Femur (tissue), 1 donor: Measurements from ENCODE around the gene GDAP2.

Experiments used
- DNase-seq: peaks from one replicate; pipeline ENCODE4 v3.0.0-alpha.2; 2017

The GDAP2 gene

DNA sequence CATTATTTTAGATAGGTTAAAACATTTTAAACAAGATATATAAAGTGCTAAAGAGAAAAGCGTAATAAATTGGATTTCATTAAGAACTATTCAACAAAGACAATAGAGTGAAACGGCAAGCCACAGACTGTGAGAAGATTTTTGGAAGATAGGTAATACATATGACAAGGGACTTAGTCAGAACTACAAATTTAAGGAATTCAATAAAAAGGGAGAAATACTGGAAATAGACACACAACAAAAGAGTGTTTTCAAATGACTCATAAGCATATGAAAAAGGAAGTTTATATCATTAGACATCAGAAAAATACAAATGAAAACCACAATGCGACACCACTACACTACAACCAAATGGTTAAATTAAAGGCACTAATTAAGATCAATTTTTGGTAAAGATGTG, 90.5 kb downstream of the GDAP2 start:
- no peak for DNase-seq

DNA sequence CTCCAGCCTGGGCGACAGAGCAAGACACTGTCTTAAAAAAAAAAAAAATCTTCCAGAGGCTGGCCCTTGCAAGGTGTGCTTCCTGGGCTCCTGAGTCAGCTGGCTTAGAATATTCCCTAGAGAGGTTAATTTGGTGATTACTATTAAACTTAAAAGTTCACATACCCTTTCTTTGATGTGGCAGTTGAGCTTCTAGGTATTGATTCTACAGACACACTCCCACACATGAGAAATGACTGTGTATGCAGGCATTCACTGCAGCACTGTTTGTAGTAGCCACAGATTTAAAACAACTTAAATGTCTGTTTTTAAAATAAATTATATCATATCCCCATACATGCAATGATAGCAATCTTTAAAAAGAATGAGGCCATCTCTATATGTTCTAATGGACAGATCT, 93.4 kb downstream of the GDAP2 start:
- no peak for DNase-seq

DNA sequence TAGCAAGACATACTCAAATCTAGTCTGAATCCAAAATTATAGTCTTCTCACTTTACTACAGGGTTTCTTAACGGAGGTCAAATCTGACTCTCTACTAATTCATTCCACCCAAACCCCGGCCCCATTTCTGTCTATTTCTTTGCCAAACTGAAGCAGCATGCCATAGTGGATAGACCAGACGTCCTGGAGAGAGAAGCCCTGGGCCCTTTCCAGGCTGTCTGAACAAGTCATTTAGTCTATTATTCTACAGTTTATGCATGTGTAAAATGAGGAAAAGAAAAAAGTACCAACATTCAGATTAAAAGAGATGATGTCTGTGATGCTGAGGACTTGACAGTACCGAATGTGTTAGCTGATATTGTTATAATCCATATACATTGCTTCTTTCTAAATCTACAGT, 95.0 kb downstream of the GDAP2 start:
- DNase-seq, result peak; percentile 40

DNA sequence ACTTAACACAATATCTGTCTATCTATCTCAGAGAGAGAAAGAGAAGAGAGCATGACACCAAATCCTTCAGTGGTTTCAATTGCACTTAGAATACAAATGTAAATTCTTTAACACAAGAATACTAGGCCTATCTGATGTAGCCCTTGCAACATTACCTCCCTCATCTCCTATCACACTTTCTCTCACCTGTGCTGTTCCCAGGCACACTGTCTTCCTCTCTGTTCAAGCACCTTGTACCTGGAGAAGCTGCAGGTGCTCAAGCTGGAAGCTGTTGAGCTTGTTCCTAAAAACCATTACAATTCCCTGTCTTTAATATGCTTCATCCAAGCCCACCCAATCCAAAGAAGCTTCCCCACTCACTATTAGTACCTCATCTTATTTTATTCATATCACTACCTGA, 97.0 kb downstream of the GDAP2 start:
- DNase-seq, result no peak

DNA sequence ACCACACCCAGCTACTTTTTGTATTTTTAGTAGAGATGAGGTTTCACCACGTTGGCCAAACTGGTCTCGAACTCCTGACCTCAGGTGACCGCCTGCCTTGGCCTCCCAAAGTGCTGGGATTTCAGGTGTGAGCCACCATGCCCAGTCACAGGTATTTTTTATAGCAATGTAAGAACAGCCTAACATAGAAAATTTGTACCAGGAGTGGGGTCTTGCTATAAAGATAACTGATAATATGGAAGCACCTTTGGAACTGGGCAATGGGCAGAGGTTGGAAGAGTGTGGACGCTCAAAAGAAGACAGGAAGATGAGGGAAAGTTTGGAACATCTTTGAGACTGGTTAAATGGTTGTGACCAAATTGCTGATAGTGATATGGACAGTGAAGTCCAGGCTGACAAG, 99.2 kb downstream of the GDAP2 start:
- no peak for DNase-seq

DNA sequence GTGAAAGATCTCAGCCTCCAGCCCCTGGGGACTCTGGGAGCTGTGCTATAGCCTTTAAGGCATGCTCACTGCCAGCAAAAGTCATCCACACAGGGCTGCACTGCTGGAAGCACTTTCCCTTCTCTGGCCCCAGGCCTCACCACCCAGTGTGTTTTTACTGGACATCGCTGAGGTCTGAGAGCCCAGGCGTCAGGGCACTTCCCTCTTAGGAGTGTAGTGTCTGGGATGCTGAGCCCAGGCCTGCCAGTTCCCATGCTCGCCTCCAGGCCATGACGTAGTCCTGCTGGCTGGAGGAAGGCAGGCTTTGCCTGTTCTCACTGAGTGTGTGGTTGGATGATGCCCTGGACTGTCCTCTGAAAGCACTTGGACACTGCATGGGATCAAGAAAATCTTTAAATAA, 101.2 kb downstream of the GDAP2 start:
- DNase-seq, result peak; percentile 88

DNA sequence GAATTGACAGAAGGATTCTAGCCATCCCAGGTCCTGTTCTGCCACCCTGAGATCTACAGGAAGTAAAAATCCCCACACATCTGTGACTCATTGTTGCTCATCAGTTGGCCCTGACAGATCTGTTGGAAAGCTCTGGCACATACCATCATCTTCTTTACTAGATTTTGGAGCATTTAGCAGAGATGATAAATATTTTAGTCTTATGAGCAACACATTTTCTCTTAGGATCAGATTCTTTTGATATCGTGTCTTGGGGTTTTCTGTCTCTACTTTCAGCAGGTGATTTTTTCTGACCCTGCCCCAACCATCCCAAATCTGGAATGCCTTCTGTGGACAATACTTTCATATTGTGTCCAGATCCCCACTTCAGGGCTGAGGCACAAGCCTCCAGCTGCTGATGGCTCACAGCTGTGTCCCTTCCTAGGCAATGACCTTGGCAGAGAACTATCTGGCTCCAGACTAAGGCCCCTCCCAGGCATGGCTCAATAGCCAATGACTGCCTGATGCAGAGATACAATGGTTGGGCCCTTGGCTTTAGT, 102.8 kb downstream of the GDAP2 start:
- peak; percentile 47 for DNase-seq

DNA sequence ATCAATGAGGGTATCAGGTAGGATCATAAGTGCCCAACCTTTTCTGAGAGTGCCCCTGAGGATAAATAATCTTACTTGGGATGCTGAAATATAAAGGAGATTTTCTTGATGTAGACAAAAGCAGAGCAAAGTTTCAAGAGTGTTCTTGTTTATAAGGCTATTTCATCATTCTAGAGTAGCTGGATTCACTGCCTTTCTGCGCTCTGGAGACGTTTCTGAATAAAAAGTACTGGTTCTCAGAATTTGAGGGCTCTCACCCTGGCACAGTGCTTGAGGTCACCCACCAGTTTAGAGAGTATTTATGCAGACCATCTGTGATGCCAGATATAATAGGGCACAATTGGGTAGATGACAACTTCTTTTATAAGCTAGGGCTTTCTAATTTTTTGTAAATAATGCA, 103.3 kb downstream of the GDAP2 start:
- DNase-seq, result no peak

DNA sequence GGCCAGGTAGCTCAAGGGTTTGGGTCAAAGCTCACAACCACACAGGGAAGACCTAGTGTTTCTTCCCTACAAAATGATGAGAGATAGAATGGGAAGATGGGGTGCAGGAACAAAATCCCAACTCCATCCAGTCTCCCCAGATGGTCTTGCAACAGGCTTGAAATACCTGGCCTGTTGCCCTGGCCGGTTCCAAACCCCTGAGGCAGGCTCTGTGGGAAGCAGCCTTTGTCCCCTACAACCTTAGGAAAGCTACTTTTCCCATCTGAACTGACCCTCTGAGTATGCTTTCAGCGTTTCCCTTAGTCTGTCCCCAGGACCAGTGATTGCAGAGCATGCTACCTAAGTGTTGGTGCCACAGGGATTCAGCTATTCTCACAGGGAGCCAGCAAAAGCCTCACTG, 104.0 kb downstream of the GDAP2 start:
- DNase-seq, result no peak

DNA sequence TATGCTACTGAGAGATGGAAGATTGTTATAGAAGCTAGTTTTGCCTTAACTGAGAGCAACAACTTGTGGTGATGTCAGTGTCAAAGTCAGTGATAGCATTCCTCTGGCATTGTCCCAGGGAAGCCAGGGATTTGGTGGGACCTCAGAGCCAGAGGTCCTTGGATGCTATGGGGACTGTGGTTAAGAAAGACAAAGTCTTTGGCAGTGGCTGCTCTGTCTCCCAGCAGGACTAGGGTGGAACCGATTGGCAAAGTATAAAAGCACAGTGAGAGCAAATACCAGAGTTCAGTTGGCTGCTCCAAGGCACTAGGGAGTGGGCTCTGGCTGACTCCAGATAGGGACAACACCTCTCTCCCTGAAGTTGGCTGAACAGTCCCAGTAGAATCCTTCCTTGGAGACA, 104.8 kb downstream of the GDAP2 start:
- DNase-seq, result no peak

DNA sequence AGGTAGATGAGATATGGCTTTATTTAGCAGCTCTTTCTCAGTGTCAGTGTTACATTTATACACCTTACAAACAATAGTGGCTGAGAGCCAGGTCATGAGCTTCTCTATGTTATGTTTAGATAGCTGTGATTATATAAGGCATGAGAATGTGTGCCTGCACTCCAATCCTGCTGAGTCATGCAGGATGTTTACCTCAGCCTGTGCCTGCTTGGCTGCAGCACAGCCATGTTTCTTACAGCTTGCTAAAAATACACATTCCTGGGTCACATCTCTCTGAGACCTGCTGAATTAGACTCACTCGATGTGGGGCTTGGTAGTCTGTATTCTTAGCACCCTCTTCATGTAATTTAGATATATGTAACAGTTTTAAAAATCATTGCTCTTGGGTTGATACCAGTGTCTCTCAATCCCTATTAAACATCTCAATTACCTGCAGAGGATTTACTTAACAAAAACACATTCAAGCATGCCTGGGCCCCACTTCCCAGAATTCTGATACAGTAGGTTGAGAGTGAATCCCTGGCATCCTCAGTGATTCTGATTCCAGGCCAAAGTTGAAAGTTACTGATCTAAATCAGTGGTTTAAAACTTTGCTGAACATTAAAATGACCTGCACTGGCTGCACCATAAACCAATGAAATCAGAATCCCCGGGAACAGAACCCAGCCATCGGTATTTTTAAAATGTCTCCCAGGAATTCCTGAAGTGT, 107.5 kb downstream of the GDAP2 start:
- DNase-seq, result no peak

DNA sequence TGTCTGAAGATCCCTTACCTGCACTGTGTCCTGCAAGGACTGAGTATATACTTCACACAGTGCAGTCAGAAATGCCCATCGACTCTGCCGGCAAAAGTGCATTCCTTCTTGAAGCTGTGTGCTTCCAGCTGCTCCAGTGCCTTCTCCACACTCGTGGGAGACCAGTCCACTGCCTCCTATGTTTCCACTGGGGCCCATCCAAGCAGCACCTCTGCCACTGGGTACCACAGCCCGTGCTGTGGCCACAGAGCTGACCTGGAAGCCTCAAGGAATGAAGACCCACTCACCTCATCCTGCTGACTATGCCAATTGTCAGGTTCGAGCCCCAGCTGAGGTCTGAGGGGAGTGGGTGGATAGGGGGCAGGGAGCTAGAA, 108.1 kb downstream of the GDAP2 start:
- DNase-seq, result no peak

DNA sequence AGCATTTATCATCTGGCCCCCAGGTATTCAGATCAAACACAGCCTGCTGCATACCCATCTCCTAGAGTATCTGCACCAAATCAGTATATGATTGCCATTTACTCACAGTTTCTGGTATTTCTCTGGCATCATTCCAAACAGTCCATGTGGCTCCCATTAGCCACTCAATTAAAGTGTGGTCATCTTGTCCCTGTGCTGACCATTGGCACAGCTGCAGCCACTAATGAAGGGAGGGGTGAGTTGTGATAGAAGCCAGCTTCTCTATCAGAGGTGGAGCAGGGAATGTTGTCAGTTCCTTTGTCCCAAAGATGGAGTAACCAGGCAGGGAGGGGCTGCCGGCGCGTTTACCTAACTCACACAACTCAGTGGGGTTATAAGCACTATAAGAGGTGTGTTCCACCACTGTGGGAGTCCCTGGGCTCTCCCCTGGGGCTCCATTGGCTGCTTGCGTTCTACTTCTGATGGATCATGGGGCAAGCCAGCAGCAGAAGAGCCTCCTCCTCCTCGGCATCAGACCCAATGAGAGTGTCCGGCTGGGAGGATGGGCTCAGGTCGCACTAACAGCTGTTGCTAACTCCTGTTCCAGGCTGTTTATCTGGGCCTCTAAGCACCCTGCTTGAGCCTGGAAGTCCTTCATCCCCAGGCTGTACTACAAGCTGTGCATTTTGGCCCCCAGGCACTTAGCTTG, 108.6 kb downstream of the GDAP2 start:
- DNase-seq, result no peak

DNA sequence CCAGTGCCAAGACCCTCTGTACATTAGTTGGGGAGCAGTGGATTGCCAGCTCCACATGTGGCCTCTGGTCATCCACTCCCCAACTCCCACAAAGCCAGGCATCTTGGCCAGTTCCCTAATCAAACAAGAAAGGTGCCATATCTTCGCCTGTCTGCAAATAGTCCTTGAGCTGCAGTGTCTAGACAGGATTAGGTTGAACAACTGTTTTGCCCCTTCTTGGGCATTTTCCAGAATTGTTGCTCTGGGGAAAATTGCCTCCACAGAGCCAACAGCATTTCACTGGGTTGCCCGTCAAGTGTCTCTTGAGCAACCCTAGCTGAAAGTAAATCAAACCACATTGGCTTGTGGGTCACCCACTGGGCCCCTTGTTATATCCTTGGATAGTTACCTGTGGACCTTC, 109.3 kb downstream of the GDAP2 start:
- no peak for DNase-seq

DNA sequence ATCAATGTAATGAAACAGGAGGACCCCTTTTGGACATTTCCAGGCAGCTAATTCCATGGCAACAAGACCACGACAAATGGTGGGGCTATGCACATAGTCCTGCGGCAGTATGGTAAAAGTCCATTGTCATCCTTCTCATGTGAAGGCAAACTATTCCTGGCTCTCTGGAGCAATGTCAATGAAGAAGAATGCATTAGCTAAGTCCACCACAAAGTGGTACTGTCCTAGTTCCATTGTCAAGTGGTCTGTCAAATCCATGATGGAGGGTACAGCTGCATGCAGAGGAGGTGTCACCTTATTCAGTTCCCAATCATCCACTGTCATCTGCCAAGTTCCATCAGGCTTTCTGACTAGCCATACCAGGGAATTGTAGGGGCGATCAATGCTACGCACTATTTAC, 110.1 kb downstream of the GDAP2 start:
- no peak for DNase-seq

DNA sequence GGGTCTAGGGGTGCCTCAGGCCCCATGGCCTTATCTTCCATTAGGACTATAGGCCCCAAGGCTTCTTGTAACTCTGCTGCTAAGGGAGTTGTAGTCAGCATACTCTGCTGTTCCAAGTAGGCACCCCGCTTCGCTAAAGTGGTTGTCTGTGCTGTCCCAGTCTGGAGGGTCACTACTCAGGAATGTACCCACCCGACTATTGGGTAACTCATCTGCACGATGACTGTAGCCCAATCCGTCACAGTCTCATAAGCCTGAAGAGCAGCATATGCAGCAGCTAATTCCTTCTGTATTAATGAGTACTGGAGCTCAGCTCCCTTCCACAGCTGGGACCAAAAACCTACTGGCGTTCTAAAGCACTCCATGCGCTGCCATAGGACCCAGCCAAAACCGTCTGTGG, 111.0 kb downstream of the GDAP2 start:
- no peak for DNase-seq

DNA sequence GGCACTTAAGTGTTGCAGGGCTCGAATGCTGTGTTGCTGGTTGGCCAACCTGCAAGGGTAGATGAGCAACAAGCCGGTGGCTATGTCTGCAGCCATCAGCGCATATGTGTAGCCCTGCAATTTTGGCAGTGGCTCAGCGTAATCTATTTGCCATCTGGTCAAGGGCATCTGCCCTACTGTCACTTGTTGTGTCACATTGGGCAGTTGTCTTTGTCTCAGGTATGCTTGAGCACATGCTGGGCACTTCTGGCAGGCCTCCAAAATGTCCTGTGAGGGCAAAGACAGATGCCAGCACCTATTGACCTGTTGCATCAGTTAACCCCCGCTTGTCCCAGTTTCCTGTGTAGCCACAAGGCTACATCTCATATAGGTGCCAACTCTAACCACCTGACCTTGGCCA, 111.8 kb downstream of the GDAP2 start:
- no peak for DNase-seq

DNA sequence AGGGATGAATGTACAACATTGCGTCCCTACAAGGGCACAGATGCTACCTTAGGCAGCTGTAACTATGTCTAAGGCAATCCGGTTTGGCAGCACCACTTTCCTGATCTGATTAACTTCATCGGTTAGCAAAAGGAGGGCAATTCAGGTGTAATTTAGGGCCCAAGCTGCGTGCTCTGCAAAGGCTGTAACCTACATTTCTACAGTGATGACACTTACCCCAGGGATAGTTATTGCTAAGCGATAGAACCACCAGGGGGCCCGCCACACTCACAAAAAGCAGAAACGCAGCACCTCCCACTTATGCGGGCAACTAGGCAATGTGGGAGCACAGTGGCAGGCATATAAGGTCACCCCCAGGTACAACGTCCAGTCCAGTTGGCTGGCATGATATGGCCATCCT, 113.5 kb downstream of the GDAP2 start:
- DNase-seq, result no peak

DNA sequence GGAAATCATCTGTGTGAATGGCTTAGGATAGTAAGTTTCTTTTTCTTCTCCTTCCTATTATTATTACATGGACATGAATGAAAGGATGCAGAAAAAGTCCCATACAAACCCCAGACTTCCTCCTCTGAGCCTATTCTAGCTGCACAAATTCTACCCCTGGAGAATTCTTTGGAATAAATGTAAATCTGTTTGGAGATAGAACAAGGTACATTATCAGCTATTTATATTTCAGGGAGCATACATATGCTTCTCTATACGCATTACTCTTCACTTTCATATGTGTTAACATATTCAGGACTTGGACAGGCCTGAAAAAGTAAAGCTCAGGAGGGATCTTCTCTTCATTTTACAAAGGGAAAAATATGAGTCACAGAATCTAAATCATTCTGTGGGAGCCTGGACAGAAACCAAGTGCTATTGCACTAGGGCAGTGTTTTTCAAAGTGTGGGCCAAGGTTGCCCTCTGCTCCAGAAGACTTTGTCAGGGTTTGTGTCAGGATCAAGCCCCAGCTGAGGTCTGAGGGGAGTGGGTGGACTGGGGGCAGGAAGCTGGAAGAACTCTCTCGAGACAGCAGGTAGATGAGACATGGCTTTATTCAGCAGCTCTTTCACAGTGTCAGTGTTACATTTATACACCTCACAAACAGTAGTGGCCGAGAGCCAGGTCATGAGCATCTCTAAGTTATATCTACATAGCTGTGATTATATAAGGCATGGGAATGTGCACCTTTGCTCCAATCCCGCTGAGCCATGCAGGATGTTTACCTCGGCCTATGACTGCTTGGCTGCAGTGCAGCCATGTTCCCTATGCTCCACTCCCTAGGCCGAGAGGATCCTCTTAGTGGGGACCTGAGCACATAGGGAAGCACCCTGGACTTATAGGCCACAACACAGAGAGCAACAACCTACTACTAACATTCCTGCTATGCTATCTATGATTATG, 114.3 kb downstream of the GDAP2 start:
- no peak for DNase-seq
